ENCODE data around the gene BOC. TPM values are rescaled to one million over a fixed set of nuclear protein-coding genes. Genes with fewer than 3 reads are reported as not detected.

Gene BOC
- total and polyA plus RNA-seq, 2 experiments from 2014 or later = 2.1 to 4.1 TPM

- Histone ChIP-seq H3K4me1 (ENCODE audit: insufficient read depth) (no peaks in the 10 kb centered on the region), H2AFZ (no peak overlapping the region), H3K4me2 (no peak overlapping the region), H3K36me3 (ENCODE audit: insufficient read depth) (no peaks in the 10 kb centered on the region), H3K79me2 (replicated peaks; ENCODE audit: insufficient read depth) (no peaks in the 10 kb centered on the region), H3K9me2 (ENCODE audit: insufficient read depth) (no peaks in the 10 kb centered on the region), H3K27me3 (ENCODE audit: insufficient read depth) (no peaks in the 10 kb centered on the region), H4K20me1 (replicated peaks; ENCODE audit: insufficient read depth) (no peaks in the 10 kb centered on the region), H3K27ac (ENCODE audit: low read depth) (no peak overlapping the region), H3F3A (replicated peaks; ENCODE audit: low read depth) (no peaks in the 10 kb centered on the region), H3K4me3 (no peak overlapping the region)
- TF ChIP-seq, protein P1, sequence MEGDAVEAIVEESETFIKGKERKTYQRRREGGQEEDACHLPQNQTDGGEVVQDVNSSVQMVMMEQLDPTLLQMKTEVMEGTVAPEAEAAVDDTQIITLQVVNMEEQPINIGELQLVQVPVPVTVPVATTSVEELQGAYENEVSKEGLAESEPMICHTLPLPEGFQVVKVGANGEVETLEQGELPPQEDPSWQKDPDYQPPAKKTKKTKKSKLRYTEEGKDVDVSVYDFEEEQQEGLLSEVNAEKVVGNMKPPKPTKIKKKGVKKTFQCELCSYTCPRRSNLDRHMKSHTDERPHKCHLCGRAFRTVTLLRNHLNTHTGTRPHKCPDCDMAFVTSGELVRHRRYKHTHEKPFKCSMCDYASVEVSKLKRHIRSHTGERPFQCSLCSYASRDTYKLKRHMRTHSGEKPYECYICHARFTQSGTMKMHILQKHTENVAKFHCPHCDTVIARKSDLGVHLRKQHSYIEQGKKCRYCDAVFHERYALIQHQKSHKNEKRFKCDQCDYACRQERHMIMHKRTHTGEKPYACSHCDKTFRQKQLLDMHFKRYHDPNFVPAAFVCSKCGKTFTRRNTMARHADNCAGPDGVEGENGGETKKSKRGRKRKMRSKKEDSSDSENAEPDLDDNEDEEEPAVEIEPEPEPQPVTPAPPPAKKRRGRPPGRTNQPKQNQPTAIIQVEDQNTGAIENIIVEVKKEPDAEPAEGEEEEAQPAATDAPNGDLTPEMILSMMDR (conservative IDR thresholded peaks at IDR 0.05; ENCODE audit: low read depth in 2 of 2) = no peak
- TF ChIP-seq STAT1 (IDR thresholded peaks at IDR 0.05; ENCODE audit: unreplicated experiment) (no peak), ZNF462 (CRISPR knock-in tag; IDR thresholded peaks at IDR 0.05) (no peak), ZNF114 (CRISPR knock-in tag; IDR thresholded peaks at IDR 0.05) (no peak), POLR2AphosphoS5 (IDR thresholded peaks at IDR 0.05; ENCODE audit: low read depth) (no peak), EZH2 (IDR thresholded peaks at IDR 0.05; ENCODE audit: low read depth, unreplicated experiment) (no peak), CREB1 (CRISPR knock-in tag; IDR thresholded peaks at IDR 0.05; ENCODE audit: low read depth) (no peak), NANOG (IDR thresholded peaks at IDR 0.05; ENCODE audit: borderline replicate concordance) (no peak), JUNB (IDR thresholded peaks at IDR 0.05; ENCODE audit: unreplicated experiment) (no peak), EZH2phosphoT487 (IDR thresholded peaks at IDR 0.05; ENCODE audit: unreplicated experiment) (no peak), ZNF331 (CRISPR knock-in tag; IDR thresholded peaks at IDR 0.05; ENCODE audit: low read depth) (no peak)
- TF ChIP-seq, protein P2, sequence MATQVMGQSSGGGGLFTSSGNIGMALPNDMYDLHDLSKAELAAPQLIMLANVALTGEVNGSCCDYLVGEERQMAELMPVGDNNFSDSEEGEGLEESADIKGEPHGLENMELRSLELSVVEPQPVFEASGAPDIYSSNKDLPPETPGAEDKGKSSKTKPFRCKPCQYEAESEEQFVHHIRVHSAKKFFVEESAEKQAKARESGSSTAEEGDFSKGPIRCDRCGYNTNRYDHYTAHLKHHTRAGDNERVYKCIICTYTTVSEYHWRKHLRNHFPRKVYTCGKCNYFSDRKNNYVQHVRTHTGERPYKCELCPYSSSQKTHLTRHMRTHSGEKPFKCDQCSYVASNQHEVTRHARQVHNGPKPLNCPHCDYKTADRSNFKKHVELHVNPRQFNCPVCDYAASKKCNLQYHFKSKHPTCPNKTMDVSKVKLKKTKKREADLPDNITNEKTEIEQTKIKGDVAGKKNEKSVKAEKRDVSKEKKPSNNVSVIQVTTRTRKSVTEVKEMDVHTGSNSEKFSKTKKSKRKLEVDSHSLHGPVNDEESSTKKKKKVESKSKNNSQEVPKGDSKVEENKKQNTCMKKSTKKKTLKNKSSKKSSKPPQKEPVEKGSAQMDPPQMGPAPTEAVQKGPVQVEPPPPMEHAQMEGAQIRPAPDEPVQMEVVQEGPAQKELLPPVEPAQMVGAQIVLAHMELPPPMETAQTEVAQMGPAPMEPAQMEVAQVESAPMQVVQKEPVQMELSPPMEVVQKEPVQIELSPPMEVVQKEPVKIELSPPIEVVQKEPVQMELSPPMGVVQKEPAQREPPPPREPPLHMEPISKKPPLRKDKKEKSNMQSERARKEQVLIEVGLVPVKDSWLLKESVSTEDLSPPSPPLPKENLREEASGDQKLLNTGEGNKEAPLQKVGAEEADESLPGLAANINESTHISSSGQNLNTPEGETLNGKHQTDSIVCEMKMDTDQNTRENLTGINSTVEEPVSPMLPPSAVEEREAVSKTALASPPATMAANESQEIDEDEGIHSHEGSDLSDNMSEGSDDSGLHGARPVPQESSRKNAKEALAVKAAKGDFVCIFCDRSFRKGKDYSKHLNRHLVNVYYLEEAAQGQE (IDR thresholded peaks at IDR 0.05; ENCODE audit: unreplicated experiment) = no peak
- TF ChIP-seq, protein P3, sequence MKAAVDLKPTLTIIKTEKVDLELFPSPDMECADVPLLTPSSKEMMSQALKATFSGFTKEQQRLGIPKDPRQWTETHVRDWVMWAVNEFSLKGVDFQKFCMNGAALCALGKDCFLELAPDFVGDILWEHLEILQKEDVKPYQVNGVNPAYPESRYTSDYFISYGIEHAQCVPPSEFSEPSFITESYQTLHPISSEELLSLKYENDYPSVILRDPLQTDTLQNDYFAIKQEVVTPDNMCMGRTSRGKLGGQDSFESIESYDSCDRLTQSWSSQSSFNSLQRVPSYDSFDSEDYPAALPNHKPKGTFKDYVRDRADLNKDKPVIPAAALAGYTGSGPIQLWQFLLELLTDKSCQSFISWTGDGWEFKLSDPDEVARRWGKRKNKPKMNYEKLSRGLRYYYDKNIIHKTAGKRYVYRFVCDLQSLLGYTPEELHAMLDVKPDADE (IDR thresholded peaks at IDR 0.05) = no peak
- H3K9me3 Mint-ChIP-seq = no peaks in the 10 kb centered on the region
- no peak overlapping the region for H3K4me3 Mint-ChIP-seq
- H3K4me1 Mint-ChIP-seq = peaks cover 18% of the 10 kb centered on the region
- no peak overlapping the region for H3K27ac Mint-ChIP-seq
- H3K36me3 Mint-ChIP-seq (ENCODE audit: low read depth) = no peaks in the 10 kb centered on the region; the same call in 2 of the 3 replicates
- ATAC-seq = no peak
- peaks cover 3% of the 10 kb centered on the region for H3K27me3 Mint-ChIP-seq (ENCODE audit: insufficient read depth, low read depth, poor library complexity)
- no peak for DNase-seq (ENCODE audit: low spot score)
Observed at GRCh38 chr3:113274425-113275257, 63.3 kb downstream of the BOC start.
